ENCODE measurements around the gene PSD4.

DNA sequence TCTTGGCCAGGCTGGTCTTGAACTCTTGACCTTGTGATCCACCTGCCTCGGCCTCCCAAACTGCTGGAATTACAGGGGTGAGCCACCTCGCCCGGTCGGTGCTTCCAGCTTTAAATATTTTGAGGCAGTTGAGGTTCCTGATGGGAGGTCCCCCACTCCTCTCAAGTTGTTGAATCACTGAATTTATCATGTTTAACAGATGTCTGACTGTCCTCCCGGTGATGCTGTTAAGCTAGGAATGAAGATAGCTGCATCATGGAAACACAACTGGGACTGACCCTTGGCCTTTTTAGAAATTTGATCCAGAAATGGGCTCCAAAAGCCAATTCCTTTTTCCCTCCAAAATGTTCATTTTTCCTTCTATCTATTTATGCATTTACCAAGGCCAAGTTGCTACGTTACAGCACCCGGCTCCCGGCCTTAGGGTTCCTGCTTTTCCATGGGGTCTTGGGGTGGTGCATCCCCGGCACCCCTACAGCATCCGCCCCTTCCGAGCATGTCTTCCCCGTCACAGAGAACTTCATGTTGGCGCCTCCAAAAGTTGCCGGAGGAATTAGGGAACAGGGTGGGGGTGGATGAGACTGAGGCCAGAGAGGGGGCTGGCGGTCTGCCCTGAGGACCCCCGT is 61.1 kb downstream of the PSD4 start:
- TF ChIP-seq, protein P1, sequence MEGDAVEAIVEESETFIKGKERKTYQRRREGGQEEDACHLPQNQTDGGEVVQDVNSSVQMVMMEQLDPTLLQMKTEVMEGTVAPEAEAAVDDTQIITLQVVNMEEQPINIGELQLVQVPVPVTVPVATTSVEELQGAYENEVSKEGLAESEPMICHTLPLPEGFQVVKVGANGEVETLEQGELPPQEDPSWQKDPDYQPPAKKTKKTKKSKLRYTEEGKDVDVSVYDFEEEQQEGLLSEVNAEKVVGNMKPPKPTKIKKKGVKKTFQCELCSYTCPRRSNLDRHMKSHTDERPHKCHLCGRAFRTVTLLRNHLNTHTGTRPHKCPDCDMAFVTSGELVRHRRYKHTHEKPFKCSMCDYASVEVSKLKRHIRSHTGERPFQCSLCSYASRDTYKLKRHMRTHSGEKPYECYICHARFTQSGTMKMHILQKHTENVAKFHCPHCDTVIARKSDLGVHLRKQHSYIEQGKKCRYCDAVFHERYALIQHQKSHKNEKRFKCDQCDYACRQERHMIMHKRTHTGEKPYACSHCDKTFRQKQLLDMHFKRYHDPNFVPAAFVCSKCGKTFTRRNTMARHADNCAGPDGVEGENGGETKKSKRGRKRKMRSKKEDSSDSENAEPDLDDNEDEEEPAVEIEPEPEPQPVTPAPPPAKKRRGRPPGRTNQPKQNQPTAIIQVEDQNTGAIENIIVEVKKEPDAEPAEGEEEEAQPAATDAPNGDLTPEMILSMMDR (IDR thresholded peaks at IDR 0.05): no peak
- TF ChIP-seq POLR2A (IDR thresholded peaks at IDR 0.05) (no peak), EP300 (IDR thresholded peaks at IDR 0.05) (no peak)
